Lung (tissue), 12 donors: ENCODE measurements around the gene FAM81A. TPM values are rescaled to one million over a fixed set of nuclear protein-coding genes. Genes with fewer than 3 reads are reported as not detected.

Experiments
- ATAC-seq: fragments of 200-7000 bp; cut with Tn5 transposase; one replicate; pipeline ENCODE4 v1.9.1; 2020; ENCODE audit warnings: moderate number of reproducible peaks; ENCODE audit not compliant: insufficient read depth, low FRiP score
- DNase-seq, 3 donors: peaks; one replicate each; pipeline ENCODE4 v3.0.0-alpha.2; 2013 to 2017
- H3K27ac ChIP-seq, 2 donors: one replicate each; pipeline ENCODE4 v1.5.1; 2013; ENCODE audit warnings: mild to moderate bottlenecking in 2 of 2, moderate library complexity in 2 of 2, control low read depth in 1 of 2, inconsistent platforms in 1 of 2, low read depth in 1 of 2, low read length in 1 of 2
- H3K27me3 ChIP-seq, 3 donors: one replicate each; pipeline ENCODE4 v1.5.1; 2013; ENCODE audit warnings: low read length in 2 of 3; ENCODE audit not compliant: control insufficient read depth in 3 of 3, insufficient read depth in 3 of 3
- H3K36me3 ChIP-seq, 4 donors: one replicate each; pipeline ENCODE4 v1.5.1; 2013; ENCODE audit warnings: low read length in 4 of 4, mild to moderate bottlenecking in 1 of 4, moderate library complexity in 1 of 4; ENCODE audit not compliant: control insufficient read depth in 4 of 4, insufficient read depth in 4 of 4
- H3K4me1 ChIP-seq, 5 donors: one replicate each; pipeline ENCODE4 v1.5.1; 2013; ENCODE audit warnings: low read length in 5 of 5, mild to moderate bottlenecking in 2 of 5, moderate library complexity in 1 of 5; ENCODE audit not compliant: control insufficient read depth in 5 of 5, insufficient read depth in 5 of 5
- H3K4me3 ChIP-seq: one replicate; pipeline ENCODE4 v1.5.1; 2013; ENCODE audit warnings: mild to moderate bottlenecking, control low read depth, moderate library complexity
- H3K9ac ChIP-seq, 2 donors: one replicate each; pipeline ENCODE4 v1.5.1; 2013; ENCODE audit warnings: low read length in 2 of 2, control low read depth in 1 of 2; ENCODE audit not compliant: insufficient read depth in 1 of 2
- H3K9me3 ChIP-seq, 4 donors: one replicate each; pipeline ENCODE4 v1.5.1; 2013; ENCODE audit warnings: low read length in 3 of 4, mild to moderate bottlenecking in 1 of 4, moderate library complexity in 1 of 4; ENCODE audit not compliant: control insufficient read depth in 4 of 4, insufficient read depth in 3 of 4
- whole genome bisulfite sequencing, 2 donors: extraction: QIAGEN DNeasy Blood & Tissue Kit; methylation state at CpG; one replicate each; pipeline ENCODE4 v1.1.7; 2013; 5-methylcytosine and 5-hydroxymethylcytosine counted together
- polyA plus RNA-seq, 2 donors: library from polyadenylated mRNA; stranded (reverse); fragments of 200-250 nt; gene quantifications; one replicate each; pipeline ENCODE4 v1.2.1, GENCODE V29; 2013
- total RNA-seq, 2 donors: library from RNA; depleted of rRNA in 1 of 2; stranded (reverse); fragments of >200 nt in 1 of 2; gene quantifications; one replicate each; pipeline ENCODE4 v1.2.1, GENCODE V29; 2014 to 2021
- TF ChIP-seq, protein P1 (sequence below): IDR thresholded peaks from 2 replicates; pipeline ENCODE4 v1.5.1; 2012; ENCODE audit warnings: mild to moderate bottlenecking; ENCODE audit errors: control extremely low read depth, extremely low read depth
- donor health status: control.
- donor health status: control.
- donor health status: Bipolar disorder and iron deficiency.
- donor health status: healthy.
- donor health status: DM: yes; HTN: yes; CAD: no.

Gene FAM81A
- total and polyA plus RNA-seq, 4 donors, result 0.67 to 2.9 (median 1.7) TPM

DNA sequence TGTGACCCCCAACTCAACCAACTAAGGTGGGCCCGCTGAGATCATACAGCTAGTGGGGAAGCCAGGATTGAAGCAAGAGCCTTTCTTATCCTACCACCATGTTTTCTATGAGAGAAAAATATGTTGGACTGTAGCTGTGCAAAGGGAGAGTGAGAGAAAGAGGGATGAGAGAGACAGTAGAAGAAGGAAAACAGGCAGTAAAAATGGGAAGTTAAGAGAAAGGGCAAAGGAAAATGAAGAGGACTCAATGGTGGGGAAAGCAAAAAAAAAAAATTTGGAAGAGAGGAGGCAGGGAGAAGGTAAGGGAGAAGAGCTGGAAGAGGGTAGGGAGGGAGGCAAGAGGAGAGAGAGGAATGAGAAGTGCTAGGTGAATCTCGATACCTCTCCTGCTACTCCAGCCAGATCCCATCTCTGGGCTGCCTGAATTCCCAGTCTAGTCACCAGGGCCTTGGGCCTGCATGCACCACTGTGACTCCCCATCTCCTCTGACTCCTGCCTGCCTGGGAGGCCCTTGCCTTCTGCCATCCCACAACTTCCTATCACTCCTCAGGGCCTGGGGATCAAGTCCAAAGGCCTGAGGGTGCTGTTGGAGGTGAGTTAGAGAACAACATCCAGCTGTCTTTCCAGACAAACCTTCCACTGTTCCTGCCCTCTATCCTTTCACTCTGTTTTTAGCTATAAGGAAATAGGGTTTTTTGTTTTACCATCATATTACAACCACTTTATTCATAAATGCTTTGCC lies 15.7 kb downstream of the FAM81A start:
- no peak overlapping the region for H3K27ac ChIP-seq
- WGBS, 2 donors, result 97 to 100% methylated on average over 2 of the region's 2 CpGs
- TF ChIP-seq, protein P1, sequence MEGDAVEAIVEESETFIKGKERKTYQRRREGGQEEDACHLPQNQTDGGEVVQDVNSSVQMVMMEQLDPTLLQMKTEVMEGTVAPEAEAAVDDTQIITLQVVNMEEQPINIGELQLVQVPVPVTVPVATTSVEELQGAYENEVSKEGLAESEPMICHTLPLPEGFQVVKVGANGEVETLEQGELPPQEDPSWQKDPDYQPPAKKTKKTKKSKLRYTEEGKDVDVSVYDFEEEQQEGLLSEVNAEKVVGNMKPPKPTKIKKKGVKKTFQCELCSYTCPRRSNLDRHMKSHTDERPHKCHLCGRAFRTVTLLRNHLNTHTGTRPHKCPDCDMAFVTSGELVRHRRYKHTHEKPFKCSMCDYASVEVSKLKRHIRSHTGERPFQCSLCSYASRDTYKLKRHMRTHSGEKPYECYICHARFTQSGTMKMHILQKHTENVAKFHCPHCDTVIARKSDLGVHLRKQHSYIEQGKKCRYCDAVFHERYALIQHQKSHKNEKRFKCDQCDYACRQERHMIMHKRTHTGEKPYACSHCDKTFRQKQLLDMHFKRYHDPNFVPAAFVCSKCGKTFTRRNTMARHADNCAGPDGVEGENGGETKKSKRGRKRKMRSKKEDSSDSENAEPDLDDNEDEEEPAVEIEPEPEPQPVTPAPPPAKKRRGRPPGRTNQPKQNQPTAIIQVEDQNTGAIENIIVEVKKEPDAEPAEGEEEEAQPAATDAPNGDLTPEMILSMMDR, result no peak
- no peak overlapping the region for H3K9ac ChIP-seq
- ATAC-seq, result no peak
- no peaks in the 10 kb centered on the region for H3K9me3 ChIP-seq
- H3K4me3 ChIP-seq, result no peak overlapping the region
- no peaks in the 10 kb centered on the region for H3K27me3 ChIP-seq
- H3K4me1 ChIP-seq, result no peaks in the 10 kb centered on the region
- no peaks in the 10 kb centered on the region for H3K36me3 ChIP-seq
- DNase-seq, result no peak

DNA sequence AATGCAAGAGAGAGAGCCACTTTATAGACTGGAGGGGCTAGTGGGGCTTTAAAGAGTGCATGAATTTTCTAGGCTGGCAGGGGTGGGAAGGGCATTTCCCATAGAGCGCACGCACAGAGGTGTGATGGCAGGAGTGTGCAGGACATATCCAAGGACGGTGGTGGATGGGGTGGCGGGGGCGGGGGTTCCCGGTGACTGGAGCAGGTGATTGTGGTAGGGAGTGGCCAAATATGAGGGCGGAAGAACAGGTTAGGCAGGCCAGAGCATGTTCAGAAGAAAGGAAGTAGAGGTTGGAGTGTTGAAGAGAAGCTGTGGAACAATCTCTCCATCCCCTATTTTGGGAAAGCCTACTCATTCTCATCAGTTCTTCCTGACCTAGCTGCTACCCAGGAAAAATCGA lies 18.1 kb downstream of the FAM81A start:
- Histone ChIP-seq H3K9ac (no peak overlapping the region), H3K4me3 (no peak overlapping the region), H3K27ac (no peak overlapping the region), H3K27me3 (no peaks in the 10 kb centered on the region), H3K4me1 (no peaks in the 10 kb centered on the region), H3K9me3 (no peaks in the 10 kb centered on the region), H3K36me3 (no peaks in the 10 kb centered on the region)
- ATAC-seq (no peak), DNase-seq (peak in 1 of 3 donors; percentile 27)
- TF ChIP-seq, protein P1, result no peak
- 61 to 78% methylated on average over 8 of the region's 8 CpGs for WGBS, 2 donors

- no peaks in the 10 kb centered on the region for H3K4me1 ChIP-seq
- H3K4me3 ChIP-seq, result no peak overlapping the region
- H3K9me3 ChIP-seq, result no peaks in the 10 kb centered on the region
- WGBS, 2 donors, result 83 to 89% methylated on average over 3 of the region's 3 CpGs
- H3K9ac ChIP-seq, result no peak overlapping the region
- no peaks in the 10 kb centered on the region for H3K27me3 ChIP-seq
- DNase-seq, result no peak
- no peak for ATAC-seq
- TF ChIP-seq, protein P1, result no peak
- H3K27ac ChIP-seq, result no peak overlapping the region
- no peaks in the 10 kb centered on the region for H3K36me3 ChIP-seq
Observed at GRCh38 chr15:59457103-59457502, 19.1 kb downstream of the FAM81A start.

- H3K27me3 ChIP-seq, result no peaks in the 10 kb centered on the region
Observed at GRCh38 chr15:59461521-59461920, 23.5 kb downstream of the FAM81A start.

More at GRCh38 chr15:59461521-59461920, 23.5 kb downstream of the FAM81A start:
- H3K4me3 ChIP-seq, result no peak overlapping the region
- no peak overlapping the region for H3K27ac ChIP-seq
- H3K9me3 ChIP-seq, result no peaks in the 10 kb centered on the region
- no peak for ATAC-seq
- H3K4me1 ChIP-seq, result no peaks in the 10 kb centered on the region
- no peaks in the 10 kb centered on the region for H3K36me3 ChIP-seq
- DNase-seq, result no peak
- 94 to 97% methylated on average over 1 of the region's 1 CpG for WGBS, 2 donors
- H3K9ac ChIP-seq, result no peak overlapping the region
- TF ChIP-seq, protein P1, result no peak
